BJ (cell line): ENCODE measurements around the gene CERK. TPM values are rescaled to one million over a fixed set of nuclear protein-coding genes. Genes with fewer than 3 reads are reported as not detected.
A peak's percentile ranks its signal among the peaks of the same experiment; 100 is the strongest.

ENCODE experiments used
- CTCF ChIA-PET: fragments of 350-600 bp; formaldehyde crosslinking; extraction: SDS; loops from one replicate; lab custom pipeline; 2021; ENCODE audit warnings: antibody characterized with exemption, inconsistent platforms; lab: Yijun Ruan, JAX
- POLR2A ChIA-PET: fragments of 300-600 bp; sonication (Branson Sonifier 250); formaldehyde crosslinking; extraction: SDS; loops from one replicate; lab custom pipeline; 2021; ENCODE audit warnings: antibody characterized with exemption; lab: Charles Lee
- DNase-seq: peaks from one replicate; pipeline ENCODE4 v3.0.0-alpha.2; 2011; ENCODE audit warnings: low read depth
- H3K27me3 ChIP-seq: 2 replicates; pipeline ENCODE4 v1.6.0; 2011; ENCODE audit warnings: low read length; ENCODE audit not compliant: control insufficient read depth, insufficient read depth
- H3K36me3 ChIP-seq: 2 replicates; pipeline ENCODE4 v1.5.1; 2011; ENCODE audit warnings: low read length; ENCODE audit not compliant: control insufficient read depth, insufficient read depth
- H3K4me3 ChIP-seq: 2 replicates; pipeline ENCODE4 v1.5.1; 2011; ENCODE audit warnings: low read depth, mild to moderate bottlenecking, control low read depth, low read length
- polyA plus RNA-seq: library from polyadenylated mRNA; depleted of rRNA; stranded (reverse); fragments of >200 nt; gene quantifications from 2 replicates; pipeline ENCODE4 v1.2.3, GENCODE V29; 2011
- TF ChIP-seq, protein P1 (sequence below): IDR thresholded peaks from 2 replicates; pipeline ENCODE4 v1.5.1; 2011; ENCODE audit warnings: low read depth, mild to moderate bottlenecking, control low read depth, inconsistent platforms, low read length, moderate library complexity; ENCODE audit not compliant: insufficient read depth

The CERK gene
- polyA plus RNA-seq, 1 experiment: 32.6 TPM

DNA sequence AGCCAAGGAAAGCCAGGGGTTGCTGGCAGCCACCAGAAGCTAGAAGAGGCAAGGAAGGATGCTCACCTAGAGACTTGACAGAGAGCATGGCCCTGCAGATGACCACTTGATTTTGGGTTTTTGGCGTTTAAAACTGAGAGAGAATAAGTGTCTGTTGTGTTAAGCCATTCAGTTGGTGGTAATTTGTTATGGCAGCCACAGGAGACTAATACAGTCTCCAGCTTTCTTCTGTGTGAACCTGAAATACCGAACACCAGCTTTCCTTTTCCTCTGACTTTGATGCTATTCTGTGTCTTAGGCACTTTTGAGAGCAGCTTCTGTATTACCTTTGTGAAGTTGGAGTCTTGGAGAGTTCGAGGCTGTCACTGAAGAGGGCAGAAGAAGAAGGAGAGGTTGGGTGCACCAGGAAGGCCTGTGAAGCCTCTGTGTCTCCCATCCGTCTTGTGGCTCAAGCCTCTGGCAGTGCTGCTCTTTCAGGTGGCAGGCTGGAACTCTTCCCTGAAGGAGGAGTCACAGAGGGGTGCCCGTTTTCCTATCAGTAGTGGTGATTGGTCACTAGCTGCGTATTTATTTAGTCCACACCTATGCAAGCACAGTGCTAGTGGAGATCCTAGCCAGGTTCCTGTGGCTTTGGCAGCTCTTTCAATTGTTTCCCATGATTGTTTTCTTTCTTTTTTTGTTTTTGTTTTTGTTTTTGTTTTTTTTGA is 26.9 kb upstream of the CERK start:
- POLR2A ChIA-PET: no interaction called here
- Histone ChIP-seq H3K27me3 (no peaks in the 10 kb centered on the region), H3K4me3 (no peak overlapping the region), H3K36me3 (no peaks in the 10 kb centered on the region; the same call in 1 of the 2 replicates)
- DNase-seq: no peak
- CTCF ChIA-PET: interaction anchor here (0.6 kb wide), 1 partner anchor 39 kb away, joined by 3 read pairs; no protein-coding TSS in a partner anchor
- TF ChIP-seq, protein P1, sequence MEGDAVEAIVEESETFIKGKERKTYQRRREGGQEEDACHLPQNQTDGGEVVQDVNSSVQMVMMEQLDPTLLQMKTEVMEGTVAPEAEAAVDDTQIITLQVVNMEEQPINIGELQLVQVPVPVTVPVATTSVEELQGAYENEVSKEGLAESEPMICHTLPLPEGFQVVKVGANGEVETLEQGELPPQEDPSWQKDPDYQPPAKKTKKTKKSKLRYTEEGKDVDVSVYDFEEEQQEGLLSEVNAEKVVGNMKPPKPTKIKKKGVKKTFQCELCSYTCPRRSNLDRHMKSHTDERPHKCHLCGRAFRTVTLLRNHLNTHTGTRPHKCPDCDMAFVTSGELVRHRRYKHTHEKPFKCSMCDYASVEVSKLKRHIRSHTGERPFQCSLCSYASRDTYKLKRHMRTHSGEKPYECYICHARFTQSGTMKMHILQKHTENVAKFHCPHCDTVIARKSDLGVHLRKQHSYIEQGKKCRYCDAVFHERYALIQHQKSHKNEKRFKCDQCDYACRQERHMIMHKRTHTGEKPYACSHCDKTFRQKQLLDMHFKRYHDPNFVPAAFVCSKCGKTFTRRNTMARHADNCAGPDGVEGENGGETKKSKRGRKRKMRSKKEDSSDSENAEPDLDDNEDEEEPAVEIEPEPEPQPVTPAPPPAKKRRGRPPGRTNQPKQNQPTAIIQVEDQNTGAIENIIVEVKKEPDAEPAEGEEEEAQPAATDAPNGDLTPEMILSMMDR: no peak

DNA sequence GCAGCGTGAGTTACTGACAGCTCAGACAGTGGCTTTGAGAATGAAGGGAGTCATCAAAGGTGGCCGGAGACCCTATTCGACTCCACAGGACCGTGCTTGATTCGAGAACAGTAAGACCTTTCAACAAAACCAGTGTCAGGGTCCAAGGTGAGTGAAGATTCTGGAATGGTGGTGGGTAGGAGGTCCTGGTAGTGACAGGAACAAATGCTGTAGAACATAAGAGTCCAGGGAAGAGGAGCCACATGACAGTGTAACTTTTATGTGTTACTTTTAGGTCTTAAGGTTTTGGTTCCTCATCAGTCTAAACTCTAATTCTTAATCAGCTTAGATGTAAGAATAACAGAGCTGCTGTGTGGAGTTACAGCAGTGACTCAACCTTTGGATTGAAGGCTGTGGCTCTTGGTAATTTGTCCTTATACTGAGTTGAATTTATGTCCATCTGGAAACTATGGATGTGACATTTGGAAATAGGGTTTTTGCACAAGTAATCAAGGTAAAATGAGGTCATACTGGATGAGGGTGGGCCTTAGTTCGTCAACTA is 26.2 kb upstream of the CERK start:
- no peak for DNase-seq
- Histone ChIP-seq H3K27me3 (no peaks in the 10 kb centered on the region), H3K36me3 (no peaks in the 10 kb centered on the region; the same call in 1 of the 2 replicates), H3K4me3 (no peak overlapping the region)
- ChIA-PET CTCF (no interaction called here), POLR2A (no interaction called here)
- TF ChIP-seq, protein P1: no peak

DNA sequence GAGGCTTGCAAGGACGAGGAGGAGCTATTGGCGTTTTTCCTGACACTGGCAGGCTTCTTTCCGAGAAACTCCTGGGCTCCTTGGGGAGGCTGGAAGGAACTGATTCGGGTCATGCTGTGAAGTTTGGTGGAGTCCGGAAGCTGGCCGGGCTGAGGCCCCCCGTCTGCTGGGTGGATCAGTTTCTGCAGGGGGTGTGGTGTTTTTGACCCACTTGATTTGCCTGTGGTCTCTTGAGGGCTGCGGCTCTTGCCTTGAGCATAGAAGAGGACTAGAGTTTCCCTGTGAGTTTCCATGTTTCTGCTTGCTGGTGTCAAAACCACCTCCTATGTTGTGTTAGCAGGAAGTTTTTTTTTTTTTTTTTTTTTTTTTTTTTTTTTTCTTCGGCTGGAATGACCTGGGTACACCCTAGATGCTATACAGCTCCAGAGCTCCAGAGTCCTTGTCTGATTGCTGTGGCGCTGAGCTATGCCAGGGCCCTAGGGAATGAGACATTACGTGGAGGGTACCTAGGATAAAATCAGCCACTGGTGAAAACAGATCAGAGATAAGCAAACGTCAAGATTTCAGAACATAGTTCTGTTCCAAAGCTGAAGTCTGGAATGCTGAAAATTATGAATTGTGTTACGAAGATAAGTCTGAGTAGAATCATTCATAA is 25.1 kb upstream of the CERK start:
- no peak for DNase-seq
- Histone ChIP-seq H3K4me3 (peak overlapping the region; percentile 100), H3K27me3 (no peaks in the 10 kb centered on the region), H3K36me3 (no peaks in the 10 kb centered on the region; the same call in 1 of the 2 replicates)
- ChIA-PET CTCF (interaction anchor here (1.1 to 1.4 kb wide), 4 partner anchors 14 to 200 kb away, joined by 3 to 4 read pairs (median 4); no protein-coding TSS in a partner anchor), POLR2A (interaction anchor here (1.4 kb wide), 1 partner anchor 11 kb away, joined by 5 read pairs; no protein-coding TSS in a partner anchor)
- TF ChIP-seq, protein P1: no peak

DNA sequence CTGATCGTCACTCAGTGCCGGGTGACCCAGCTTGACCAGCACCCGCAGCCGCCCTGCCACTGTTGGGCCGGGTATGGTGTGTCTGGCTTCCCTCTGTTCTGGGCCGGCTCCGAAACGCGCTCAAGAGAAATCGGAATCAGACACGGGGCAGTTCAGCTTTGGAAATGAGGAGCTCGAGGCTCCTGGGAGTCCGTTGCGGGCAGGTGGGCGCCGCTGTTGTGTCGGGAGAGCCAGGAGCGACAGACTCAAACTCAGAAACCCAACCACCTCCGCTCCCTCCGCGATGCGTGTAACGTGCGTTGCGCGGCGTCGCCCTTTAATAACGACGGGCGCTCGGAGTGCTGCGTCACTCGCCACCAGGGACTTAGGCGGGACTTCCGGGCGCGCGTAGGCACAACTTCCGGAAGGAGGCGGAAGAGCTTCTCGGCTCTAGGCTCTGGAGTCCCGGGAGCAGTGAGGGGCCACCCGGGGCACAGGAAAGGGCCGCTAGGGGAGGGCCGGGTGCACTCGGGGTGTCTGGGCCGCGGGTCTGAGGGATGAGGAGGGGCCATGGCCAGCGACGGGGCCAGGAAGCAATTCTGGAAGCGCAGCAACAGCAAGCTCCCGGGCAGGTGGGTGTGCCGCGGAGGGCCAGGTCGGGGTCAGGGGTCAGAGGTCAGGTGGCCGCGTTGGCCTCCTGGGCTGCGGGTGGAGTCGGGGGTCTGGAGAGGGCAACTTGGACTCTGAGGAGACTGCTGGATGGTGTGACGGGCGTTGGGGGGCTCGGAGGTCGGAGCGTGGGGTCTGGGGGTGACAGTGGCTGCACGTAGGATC is 24.4 kb upstream of the CERK start, which contains the start of gene TBC1D22A:
Gene TBC1D22A (plus strand): TSS at position 413 of the 813 bp plus-strand sequence. CDS start 137 bp downstream, at position 550.
- H3K4me3 ChIP-seq: peak within 1 kb of the TSS; percentile 100
- no peaks in the 10 kb centered on the region; the same call in 1 of the 2 replicates for H3K36me3 ChIP-seq
- ChIA-PET CTCF (interaction anchor here (0.5 to 1.4 kb wide), 6 partner anchors 14 to 1729 kb away, joined by 3 to 5 read pairs (median 4); no protein-coding TSS in a partner anchor), POLR2A (interaction anchor here (1.4 kb wide), 1 partner anchor 11 kb away, joined by 5 read pairs; no protein-coding TSS in a partner anchor)
- TF ChIP-seq, protein P1: 0 out of 2 replicates have a peak, but pooled peaks have one; percentile 2
- H3K27me3 ChIP-seq: no peaks in the 10 kb centered on the region
- peak; percentile 49 for DNase-seq
